OCI-LY3 (cell line): ENCODE data around the gene DCHS2.

Experiments
- H2AFZ ChIP-seq: fragments of 200-600, 300-600 bp; shearing (Covaris generic); 2 replicates; pipeline ENCODE4 v1.6.0; 2014; ENCODE audit warnings: antibody characterized with exemption, low read depth, low read length
- H3K27ac ChIP-seq: fragments of 200-600, 300-600 bp; sonication (generic); 2 replicates; pipeline ENCODE4 v1.5.1; 2014; ENCODE audit warnings: mild to moderate bottlenecking, low read length, moderate library complexity, mixed read lengths
- H3K27me3 ChIP-seq: fragments of 200-600, 300-600 bp; sonication (generic); 2 replicates; pipeline ENCODE4 v1.6.1; 2014; ENCODE audit warnings: low read depth, low read length, mixed read lengths
- H3K36me3 ChIP-seq: fragments of 200-600, 300-600 bp; sonication (generic); replicated peaks from 2 replicates; pipeline ENCODE3; 2014; ENCODE audit warnings: low read depth, low read length, mixed read lengths
- H3K4me1 ChIP-seq: fragments of 300-600, 200-600 bp; sonication (generic); 2 replicates; pipeline ENCODE4 v1.6.1; 2014; ENCODE audit warnings: low read length, mixed read lengths
- H3K4me2 ChIP-seq: fragments of 200-600, 300-600 bp; sonication (generic); 2 replicates; pipeline ENCODE4 v1.6.1; 2014; ENCODE audit warnings: low read length, mixed read lengths
- H3K4me3 ChIP-seq: fragments of 300-600, 200-600 bp; sonication (generic); 2 replicates; pipeline ENCODE4 v1.5.1; 2014; ENCODE audit warnings: antibody characterized with exemption, mild to moderate bottlenecking, low read length, moderate library complexity
- H3K79me2 ChIP-seq: fragments of 300-600, 200-600 bp; shearing (Covaris generic); 2 replicates; pipeline ENCODE4 v1.6.1; 2014; ENCODE audit warnings: mild to moderate bottlenecking, low read length, mixed read lengths
- H3K9ac ChIP-seq: fragments of 300-600, 200-600 bp; shearing (Covaris generic); 2 replicates; pipeline ENCODE4 v1.6.0; 2014; ENCODE audit warnings: mild to moderate bottlenecking, low read length, moderate library complexity
- H3K9me3 ChIP-seq: fragments of 200-600, 300-600 bp; shearing (Covaris generic); 2 replicates; pipeline ENCODE4 v1.6.1; 2014; ENCODE audit warnings: low read length, mixed read lengths; ENCODE audit not compliant: insufficient read depth
- H4K20me1 ChIP-seq: fragments of 200-600, 300-600 bp; sonication (generic); 2 replicates; pipeline ENCODE4 v1.6.1; 2016; ENCODE audit warnings: low read length, mixed read lengths; ENCODE audit not compliant: insufficient read depth
- EZH2phosphoT487 ChIP-seq: fragments of 200-600 bp; shearing (Covaris generic); IDR thresholded peaks from 2 replicates; pipeline ENCODE4 v1.6.1; 2018; ENCODE audit warnings: antibody characterized with exemption, mixed run types, low read depth
- TF ChIP-seq, protein P1 (sequence below): fragments of 200-600, 300-600 bp; sonication (generic); IDR thresholded peaks from 2 replicates; pipeline ENCODE4 v1.5.1; 2014; ENCODE audit warnings: antibody characterized with exemption, low read length, low read depth

DCHS2 gene

DNA sequence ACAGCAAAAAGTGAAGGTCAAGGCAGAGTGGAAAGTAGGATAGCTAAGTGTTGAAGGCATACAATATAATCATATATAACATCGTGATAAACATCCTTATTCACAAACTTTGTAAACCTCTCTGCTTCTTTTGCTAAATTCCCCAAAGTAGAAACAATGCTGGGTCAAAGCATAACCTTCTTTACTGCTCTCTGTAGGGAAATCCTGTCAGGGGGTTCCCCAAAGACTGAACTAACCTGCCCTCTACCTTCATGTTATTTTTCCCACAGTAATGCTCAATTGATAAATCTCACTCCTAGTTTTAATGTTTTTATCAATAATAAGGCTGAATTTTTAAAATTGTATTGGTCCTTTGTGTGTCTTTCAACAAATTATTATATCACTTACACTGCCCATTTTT lies 55.7 kb downstream of the DCHS2 start:
- no peak for TF ChIP-seq EZH2phosphoT487
- TF ChIP-seq, protein P1, sequence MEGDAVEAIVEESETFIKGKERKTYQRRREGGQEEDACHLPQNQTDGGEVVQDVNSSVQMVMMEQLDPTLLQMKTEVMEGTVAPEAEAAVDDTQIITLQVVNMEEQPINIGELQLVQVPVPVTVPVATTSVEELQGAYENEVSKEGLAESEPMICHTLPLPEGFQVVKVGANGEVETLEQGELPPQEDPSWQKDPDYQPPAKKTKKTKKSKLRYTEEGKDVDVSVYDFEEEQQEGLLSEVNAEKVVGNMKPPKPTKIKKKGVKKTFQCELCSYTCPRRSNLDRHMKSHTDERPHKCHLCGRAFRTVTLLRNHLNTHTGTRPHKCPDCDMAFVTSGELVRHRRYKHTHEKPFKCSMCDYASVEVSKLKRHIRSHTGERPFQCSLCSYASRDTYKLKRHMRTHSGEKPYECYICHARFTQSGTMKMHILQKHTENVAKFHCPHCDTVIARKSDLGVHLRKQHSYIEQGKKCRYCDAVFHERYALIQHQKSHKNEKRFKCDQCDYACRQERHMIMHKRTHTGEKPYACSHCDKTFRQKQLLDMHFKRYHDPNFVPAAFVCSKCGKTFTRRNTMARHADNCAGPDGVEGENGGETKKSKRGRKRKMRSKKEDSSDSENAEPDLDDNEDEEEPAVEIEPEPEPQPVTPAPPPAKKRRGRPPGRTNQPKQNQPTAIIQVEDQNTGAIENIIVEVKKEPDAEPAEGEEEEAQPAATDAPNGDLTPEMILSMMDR, result no peak
- Histone ChIP-seq H3K9ac (no peak overlapping the region), H3K27ac (no peak overlapping the region), H3K4me3 (no peak overlapping the region), H3K79me2 (no peaks in the 10 kb centered on the region), H2AFZ (no peak overlapping the region), H3K4me2 (no peak overlapping the region), H3K4me1 (peaks cover 5% of the 10 kb centered on the region; the same call in 1 of the 2 replicates), H4K20me1 (no peaks in the 10 kb centered on the region), H3K36me3 (no peaks in the 10 kb centered on the region), H3K27me3 (peaks cover 54% of the 10 kb centered on the region), H3K9me3 (no peaks in the 10 kb centered on the region)

DNA sequence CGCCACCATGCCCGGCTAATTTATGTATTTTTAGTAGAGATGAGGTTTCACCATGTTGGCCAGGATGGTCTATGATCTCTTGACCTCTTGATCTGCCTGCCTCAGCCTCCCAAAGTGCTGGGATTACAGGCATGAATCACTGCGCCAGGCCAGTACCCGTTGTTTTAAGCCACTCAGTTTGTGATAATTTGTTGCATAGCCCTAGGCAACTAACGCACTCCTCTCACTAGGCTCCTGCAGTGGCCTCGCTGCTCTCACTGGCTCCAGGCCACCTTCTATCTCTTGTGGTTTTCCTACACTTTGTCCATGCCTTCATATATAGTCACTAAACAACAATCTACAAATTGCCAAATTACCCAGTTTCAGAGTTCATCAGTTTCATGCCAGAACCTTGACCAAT lies 58.1 kb downstream of the DCHS2 start:
- H3K4me3 ChIP-seq, result no peak overlapping the region
- H3K4me2 ChIP-seq, result no peak overlapping the region
- H4K20me1 ChIP-seq, result no peaks in the 10 kb centered on the region; the same call in 1 of the 2 replicates
- H2AFZ ChIP-seq, result no peak overlapping the region
- H3K4me1 ChIP-seq, result peaks cover 5% of the 10 kb centered on the region; the same call in 1 of the 2 replicates
- peaks cover 55% of the 10 kb centered on the region for H3K27me3 ChIP-seq
- H3K9ac ChIP-seq, result no peak overlapping the region
- H3K27ac ChIP-seq, result no peak overlapping the region
- H3K79me2 ChIP-seq, result no peaks in the 10 kb centered on the region
- TF ChIP-seq, protein P1, result no peak
- TF ChIP-seq EZH2phosphoT487, result no peak
- no peaks in the 10 kb centered on the region for H3K9me3 ChIP-seq
- H3K36me3 ChIP-seq, result no peaks in the 10 kb centered on the region

- Histone ChIP-seq H3K4me3 (no peak overlapping the region), H4K20me1 (no peaks in the 10 kb centered on the region; the same call in 1 of the 2 replicates), H3K4me1 (peaks cover 31% of the 10 kb centered on the region), H3K36me3 (no peaks in the 10 kb centered on the region), H2AFZ (no peak overlapping the region), H3K79me2 (no peaks in the 10 kb centered on the region), H3K27me3 (peaks cover 84% of the 10 kb centered on the region), H3K27ac (no peak overlapping the region), H3K9me3 (no peaks in the 10 kb centered on the region), H3K4me2 (no peak overlapping the region), H3K9ac (no peak overlapping the region)
- TF ChIP-seq, protein P1, result no peak
- TF ChIP-seq EZH2phosphoT487, result 0 out of 2 replicates have a peak, but pooled peaks have one; percentile 3
Observed at GRCh38 chr4:154429176-154429575, 62.4 kb downstream of the DCHS2 start.

GRCh38 chr4:154427149-154427548 lies 64.5 kb downstream of the DCHS2 start:
- Histone ChIP-seq H3K4me2 (peak overlapping the region; percentile 44), H3K9me3 (no peaks in the 10 kb centered on the region), H3K36me3 (no peaks in the 10 kb centered on the region), H3K79me2 (no peaks in the 10 kb centered on the region), H3K27ac (no peak overlapping the region), H4K20me1 (no peaks in the 10 kb centered on the region; the same call in 1 of the 2 replicates), H3K4me1 (peaks cover 38% of the 10 kb centered on the region), H2AFZ (no peak overlapping the region), H3K4me3 (0 out of 2 replicates have a peak overlapping the region, but pooled peaks have one; percentile 16), H3K9ac (no peak overlapping the region), H3K27me3 (peaks cover 87% of the 10 kb centered on the region)
- TF ChIP-seq EZH2phosphoT487, result no peak
- TF ChIP-seq, protein P1, result no peak
